22Rv1 (cell line): Measurements from ENCODE around the gene PTPRJ.

ENCODE experiments used
- CTCF ChIP-seq: fragments of 450-650 bp; IDR thresholded peaks from 2 replicates; pipeline ENCODE4 v1.5.1; 2017; ENCODE audit warnings: mild to moderate bottlenecking
- ZFX ChIP-seq: fragments of 450-650 bp; IDR thresholded peaks from 2 replicates; pipeline ENCODE4 v1.6.1; 2017; ENCODE audit warnings: antibody characterized with exemption, borderline replicate concordance

- no peak for TF ChIP-seq CTCF
- no peak for TF ChIP-seq ZFX
Observed at GRCh38 chr11:48101044-48101733, 120.8 kb downstream of the PTPRJ start.
